HG03520 (cell line): ENCODE data around the gene TBC1D5.
"Not testable (repeated sequence)": the region's sequence is repeated elsewhere in the genome, so short reads cannot be mapped to it uniquely, and the experiment has no call there.

Experiments
- ATAC-seq: cut with Tn5 transposase; IDR thresholded peaks from one replicate; pipeline ENCODE4 v1.9.1; 2021; ENCODE audit warnings: mild to moderate bottlenecking, moderate library complexity; ENCODE audit not compliant: unreplicated experiment

The TBC1D5 gene

DNA sequence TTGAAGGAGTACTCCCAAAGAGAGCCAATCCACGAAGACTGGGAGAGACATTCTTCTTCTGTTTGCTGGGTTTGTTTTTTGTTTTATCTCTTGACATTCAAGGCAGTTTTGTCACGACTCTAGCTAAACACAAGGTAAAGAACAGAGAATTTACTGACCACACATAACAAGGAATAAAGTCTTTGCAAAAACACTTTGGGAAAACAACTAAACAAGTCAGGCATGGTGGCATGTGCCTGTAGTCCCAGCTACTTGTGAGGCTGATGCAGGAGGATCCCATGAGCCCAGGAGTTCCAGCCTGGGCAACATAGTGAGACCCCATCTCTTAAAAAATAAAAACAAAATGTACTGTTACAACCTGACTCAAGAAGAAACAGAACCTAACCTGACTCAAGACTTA lies 28.0 kb downstream of the TBC1D5 start:
- no peak for ATAC-seq

- no peak for ATAC-seq
Measured at GRCh38 chr3:17709236-17709810, 33.1 kb downstream of the TBC1D5 start.

- ATAC-seq: no peak
Measured at GRCh38 chr3:17707813-17708543, 34.5 kb downstream of the TBC1D5 start.

- ATAC-seq: not testable (repeated sequence)
Measured at GRCh38 chr3:17705991-17706390, 36.4 kb downstream of the TBC1D5 start.

- not testable (repeated sequence) for ATAC-seq
Measured at GRCh38 chr3:17699815-17700214, 42.6 kb downstream of the TBC1D5 start.

- ATAC-seq: not testable (repeated sequence)
Measured at GRCh38 chr3:17695665-17696064, 46.8 kb downstream of the TBC1D5 start.

GRCh38 chr3:17693670-17693999 lies 48.8 kb downstream of the TBC1D5 start:
- not testable (repeated sequence) for ATAC-seq

- not testable (repeated sequence) for ATAC-seq
Measured at GRCh38 chr3:17692846-17693669, 49.4 kb downstream of the TBC1D5 start.

DNA sequence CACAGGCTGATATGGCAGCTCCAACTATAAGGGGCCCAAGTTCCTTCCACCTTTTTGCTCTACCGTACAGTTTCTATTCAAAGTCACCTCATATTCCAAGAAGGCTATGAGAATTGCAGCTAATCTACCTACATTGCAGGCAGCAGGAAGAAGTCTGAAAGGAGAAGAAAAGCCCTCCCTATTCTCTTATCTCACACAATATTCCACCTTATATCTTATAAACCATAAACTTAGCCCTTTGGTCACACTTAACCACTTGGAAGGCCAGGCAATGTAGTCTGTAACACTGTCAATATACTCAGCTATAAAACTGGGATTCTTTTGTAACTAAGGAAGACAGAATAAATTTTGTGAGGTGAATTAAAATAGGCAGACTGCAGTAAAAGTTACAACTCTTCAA lies 54.9 kb downstream of the TBC1D5 start:
- ATAC-seq: no peak

- no peak for ATAC-seq
Measured at GRCh38 chr3:17686613-17687012, 55.8 kb downstream of the TBC1D5 start.

DNA sequence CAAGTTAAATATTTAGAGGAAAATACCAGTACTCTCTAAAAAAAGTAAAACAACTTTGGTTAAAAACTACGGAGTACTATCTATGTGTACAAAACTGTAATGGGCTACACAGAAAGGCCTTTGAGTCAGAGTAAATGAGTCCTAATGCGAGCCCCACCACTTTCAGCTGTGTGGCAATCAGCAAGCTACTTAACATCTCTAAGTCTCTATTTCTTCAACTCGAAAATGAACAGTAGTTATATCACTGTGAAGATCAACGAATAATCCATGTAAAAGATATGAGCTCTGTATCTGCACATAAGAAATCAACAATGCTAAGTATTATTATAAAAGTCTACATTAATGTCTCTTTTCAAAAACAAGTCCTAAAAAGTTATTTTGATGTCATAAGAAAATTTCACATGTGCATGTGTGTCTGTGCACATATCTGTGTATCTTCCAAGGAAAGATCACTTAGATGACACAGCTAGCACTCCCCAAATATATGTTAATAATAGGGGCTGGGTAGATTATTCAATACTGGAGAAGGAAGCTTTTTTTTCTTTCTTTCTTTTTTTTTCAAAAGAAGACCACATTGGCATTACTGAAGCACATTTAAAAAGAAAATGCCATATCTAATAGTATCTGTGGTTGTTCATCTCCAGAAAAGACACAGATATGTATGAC lies 58.8 kb downstream of the TBC1D5 start:
- ATAC-seq: no peak

GRCh38 chr3:17680530-17680929 lies 61.9 kb downstream of the TBC1D5 start:
- ATAC-seq: no peak

DNA sequence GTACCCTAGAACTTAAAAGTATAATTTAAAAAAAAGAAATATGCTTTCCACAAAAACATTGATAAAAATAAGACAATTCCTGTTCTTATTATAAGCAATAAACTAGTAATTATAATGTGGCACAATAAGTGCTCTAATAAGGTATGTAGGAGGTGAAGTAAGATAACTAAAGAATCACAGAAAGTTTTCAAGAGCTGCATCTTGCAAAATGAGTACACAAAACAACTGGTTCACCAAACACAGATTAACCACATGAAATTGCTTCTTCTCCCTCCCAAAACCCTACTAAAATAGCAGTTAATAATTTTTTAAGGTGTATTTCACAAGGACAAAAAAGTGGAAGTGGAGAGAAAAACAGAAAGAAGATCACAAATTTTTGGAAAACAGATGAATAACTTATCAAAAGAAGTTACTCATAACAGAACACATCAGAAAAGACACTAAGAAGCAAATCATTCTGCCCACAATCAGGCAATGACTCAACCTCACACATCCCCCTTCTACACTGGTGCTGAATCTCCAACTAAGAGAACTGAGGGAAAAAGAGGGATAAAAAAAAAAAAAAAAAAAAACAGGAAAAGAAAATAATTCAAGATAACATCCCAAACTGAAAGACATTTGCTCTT lies 64.2 kb downstream of the TBC1D5 start:
- no peak for ATAC-seq

GRCh38 chr3:17674082-17674686 lies 68.2 kb downstream of the TBC1D5 start:
- no peak for ATAC-seq

DNA sequence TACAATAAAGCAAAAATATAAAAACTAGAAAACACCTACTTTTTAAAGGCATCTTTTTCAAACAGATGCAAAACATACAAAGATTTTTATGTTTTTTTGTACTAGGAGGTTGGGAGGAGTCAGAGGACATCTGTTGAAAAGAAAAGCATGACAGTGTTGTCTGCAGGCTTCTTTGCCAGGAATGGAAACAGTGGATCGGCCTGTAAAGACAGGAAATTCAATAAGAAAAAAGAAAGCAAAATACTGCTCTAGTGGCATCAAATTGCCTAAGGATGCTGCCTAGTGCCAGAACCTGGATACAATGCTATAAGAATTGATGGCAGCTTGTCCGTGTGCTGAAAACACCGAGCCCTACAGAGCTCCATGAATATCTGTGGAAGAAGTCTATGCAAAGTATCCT lies 69.9 kb downstream of the TBC1D5 start:
- ATAC-seq: no peak

DNA sequence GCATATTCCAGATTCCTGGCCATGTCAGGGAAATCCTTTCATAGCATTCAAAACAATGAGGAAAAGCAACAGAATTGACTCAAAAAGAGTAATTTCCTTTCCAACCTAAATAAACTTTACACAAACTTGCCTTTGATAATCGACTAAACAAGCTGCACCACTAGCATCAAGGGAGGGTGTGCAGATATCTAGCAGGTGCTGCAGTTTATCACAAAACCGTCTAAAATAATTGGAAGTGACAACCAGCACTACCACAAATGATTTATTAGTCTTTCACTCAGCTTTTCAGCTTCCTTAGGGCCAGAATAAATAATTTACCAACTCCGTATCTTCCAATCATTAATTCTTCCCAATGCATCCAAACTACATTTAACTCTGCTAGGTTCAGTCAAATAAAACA lies 71.7 kb downstream of the TBC1D5 start:
- no peak for ATAC-seq

DNA sequence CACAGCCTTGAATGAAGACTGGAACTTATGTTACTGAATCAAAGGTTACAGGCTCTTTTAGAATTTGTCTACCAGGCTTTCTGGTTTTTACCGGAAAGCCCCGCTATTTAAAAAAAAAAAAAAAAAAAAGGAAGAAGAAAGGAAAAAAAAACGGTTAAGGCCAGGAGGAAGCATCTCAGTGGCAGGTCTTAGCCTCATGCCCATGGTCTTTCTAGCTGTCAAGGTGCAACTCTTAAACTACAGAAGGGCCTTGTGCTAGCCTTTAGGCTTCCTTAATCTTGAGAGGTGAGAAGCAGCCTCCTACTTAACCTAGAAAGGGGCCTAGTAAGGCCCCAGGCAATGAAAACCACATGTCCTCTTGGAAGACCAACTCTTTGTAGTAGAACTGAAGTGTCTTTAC lies 77.5 kb downstream of the TBC1D5 start:
- no peak for ATAC-seq

DNA sequence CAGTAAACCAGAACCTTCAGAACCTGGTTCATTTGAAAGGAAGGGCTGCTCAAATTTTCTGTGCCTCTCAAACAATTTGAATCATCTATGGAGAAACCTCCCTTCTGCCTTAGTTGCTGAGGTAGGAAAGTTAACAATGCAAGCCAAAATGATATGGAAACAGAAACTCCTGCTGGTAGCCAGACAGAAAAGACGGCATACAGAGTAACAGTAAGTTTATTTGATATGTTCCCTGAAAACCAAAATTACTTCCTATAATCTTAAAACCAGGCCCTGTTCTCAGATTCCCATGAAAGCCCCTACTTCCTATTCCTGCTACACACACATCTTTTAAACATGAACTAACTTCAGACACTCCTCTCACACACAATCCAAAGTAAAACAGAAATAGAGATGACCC lies 86.2 kb downstream of the TBC1D5 start:
- ATAC-seq: no peak

DNA sequence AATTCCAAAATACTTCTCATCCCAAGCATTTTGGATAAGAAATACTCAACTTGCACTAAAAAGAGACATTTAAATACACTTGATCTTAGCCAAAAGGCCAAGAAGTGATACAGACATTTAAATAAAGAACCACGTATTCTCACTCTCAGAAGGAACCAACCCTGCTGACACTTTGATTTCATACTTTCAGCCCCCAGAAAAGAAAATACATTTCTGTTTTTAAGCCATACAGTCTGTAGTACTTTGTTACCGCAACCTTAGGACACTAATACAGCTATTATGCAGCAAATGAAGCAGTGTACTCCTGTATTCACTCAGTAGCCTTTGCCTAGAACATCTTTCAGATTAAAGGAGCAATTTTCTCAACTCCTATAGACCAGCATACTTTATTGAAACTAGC lies 86.7 kb downstream of the TBC1D5 start:
- peak; percentile 69 for ATAC-seq

DNA sequence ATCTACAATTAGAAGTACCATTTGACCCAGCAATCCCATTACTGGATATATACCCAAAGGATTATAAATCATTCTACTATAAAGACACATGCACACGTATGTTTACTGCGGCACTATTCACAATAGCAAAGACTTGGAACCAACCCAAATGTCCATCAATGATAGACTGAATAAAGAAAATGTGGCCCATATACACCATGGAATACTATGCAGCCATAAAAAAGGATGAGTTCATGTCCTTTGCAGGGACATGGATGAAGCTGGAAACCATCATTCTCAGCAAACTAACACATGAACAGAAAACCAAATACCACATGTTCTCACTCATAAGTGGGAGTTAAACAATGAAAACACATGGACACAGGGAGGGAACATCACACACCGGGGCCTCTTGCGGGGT lies 92.7 kb downstream of the TBC1D5 start:
- not testable (repeated sequence) for ATAC-seq
